Ascending aorta (tissue), 2 donors: ENCODE results near the gene EXOC7. TPM values are rescaled to one million over a fixed set of nuclear protein-coding genes. Genes with fewer than 3 reads are reported as not detected.

ENCODE experiments used
- DNase-seq, 2 donors: peaks; one replicate each; pipeline ENCODE4 v3.0.0-alpha.2; 2019; ENCODE audit warnings: low spot score in 2 of 2
- H3K27ac ChIP-seq, 2 donors: fragments of 200-600 bp; sonication (generic); one replicate each; pipeline ENCODE4 v1.5.1; 2016 to 2017; ENCODE audit warnings: mild to moderate bottlenecking in 1 of 2
- H3K27me3 ChIP-seq: fragments of 200-600 bp; sonication (generic); one replicate; pipeline ENCODE4 v1.5.1; 2017
- H3K36me3 ChIP-seq, 2 donors: fragments of 200-600 bp; sonication (generic); one replicate each; pipeline ENCODE4 v1.5.1; 2016
- H3K4me1 ChIP-seq, 2 donors: fragments of 200-600 bp; sonication (generic); one replicate each; pipeline ENCODE4 v1.5.1; 2016 to 2017; ENCODE audit warnings: mild to moderate bottlenecking in 1 of 2
- H3K4me3 ChIP-seq, 2 donors: fragments of 200-600 bp; sonication (generic); one replicate each; pipeline ENCODE4 v1.5.1; 2016 to 2017; ENCODE audit warnings: mild to moderate bottlenecking in 1 of 2
- H3K9me3 ChIP-seq, 2 donors: fragments of 200-600 bp; sonication (generic); one replicate each; pipeline ENCODE4 v1.5.1; 2016
- CTCF ChIP-seq, 3 experiments: fragments of 200-600 bp in 2 of 3; fragments of 450-650 bp in 1 of 3; sonication (generic) in 2 of 3; IDR thresholded peaks; one replicate each; pipeline ENCODE4 v1.5.1; 2016 to 2019; ENCODE audit warnings: antibody characterized with exemption in 3 of 3, mild to moderate bottlenecking in 1 of 3, moderate library complexity in 1 of 3
- intact Hi-C: fragments of 100-400 bp; cut with DNase I; formaldehyde crosslinking; loops from one replicate; pipeline ENCODE4 v1.15.1; 2023
- total RNA-seq: library from RNA; depleted of rRNA; stranded (reverse); fragments of >200 nt; gene quantifications from one replicate; pipeline ENCODE4 v1.1.0, GENCODE V29; 2016

The EXOC7 gene
- total RNA-seq, 1 donor from 2014 or later, result 123 TPM

- H3K4me1 ChIP-seq, result no peaks in the 10 kb centered on the region
- H3K27me3 ChIP-seq, result no peaks in the 10 kb centered on the region
- H3K4me3 ChIP-seq, result no peak overlapping the region
- DNase-seq, result no peak
- H3K36me3 ChIP-seq, result no peaks in the 10 kb centered on the region
- H3K9me3 ChIP-seq, result no peaks in the 10 kb centered on the region
- intact Hi-C loops, result no loop called here
- no peak overlapping the region for H3K27ac ChIP-seq
- no peak for TF ChIP-seq CTCF (IDR thresholded peaks at IDR 0.05)
These were observed 45.6 kb upstream of the EXOC7 start for GRCh38 chr17:76149214-76149613.

DNA sequence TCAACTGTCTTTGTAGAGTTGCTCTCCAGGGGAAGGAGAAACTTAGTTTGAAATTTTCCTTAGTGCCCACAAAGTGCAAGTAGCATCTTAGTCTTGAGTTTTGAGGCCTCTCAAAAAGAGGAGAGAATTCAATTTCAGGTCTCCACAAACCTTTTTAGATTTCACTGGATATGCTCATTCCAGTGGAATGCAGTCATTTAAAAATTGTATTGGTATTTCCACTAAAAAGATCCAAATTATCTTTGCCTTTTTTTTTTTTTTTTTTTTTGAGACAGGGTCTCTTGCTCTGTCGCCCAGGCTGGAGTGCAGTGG lies 44.4 kb upstream of the EXOC7 start:
- Histone ChIP-seq H3K4me3 (no peak overlapping the region), H3K27me3 (no peaks in the 10 kb centered on the region), H3K36me3 (no peaks in the 10 kb centered on the region), H3K9me3 (no peaks in the 10 kb centered on the region), H3K4me1 (no peaks in the 10 kb centered on the region), H3K27ac (no peak overlapping the region)
- intact Hi-C loops, result no loop called here
- no peak for TF ChIP-seq CTCF (IDR thresholded peaks at IDR 0.05)
- no peak for DNase-seq

DNA sequence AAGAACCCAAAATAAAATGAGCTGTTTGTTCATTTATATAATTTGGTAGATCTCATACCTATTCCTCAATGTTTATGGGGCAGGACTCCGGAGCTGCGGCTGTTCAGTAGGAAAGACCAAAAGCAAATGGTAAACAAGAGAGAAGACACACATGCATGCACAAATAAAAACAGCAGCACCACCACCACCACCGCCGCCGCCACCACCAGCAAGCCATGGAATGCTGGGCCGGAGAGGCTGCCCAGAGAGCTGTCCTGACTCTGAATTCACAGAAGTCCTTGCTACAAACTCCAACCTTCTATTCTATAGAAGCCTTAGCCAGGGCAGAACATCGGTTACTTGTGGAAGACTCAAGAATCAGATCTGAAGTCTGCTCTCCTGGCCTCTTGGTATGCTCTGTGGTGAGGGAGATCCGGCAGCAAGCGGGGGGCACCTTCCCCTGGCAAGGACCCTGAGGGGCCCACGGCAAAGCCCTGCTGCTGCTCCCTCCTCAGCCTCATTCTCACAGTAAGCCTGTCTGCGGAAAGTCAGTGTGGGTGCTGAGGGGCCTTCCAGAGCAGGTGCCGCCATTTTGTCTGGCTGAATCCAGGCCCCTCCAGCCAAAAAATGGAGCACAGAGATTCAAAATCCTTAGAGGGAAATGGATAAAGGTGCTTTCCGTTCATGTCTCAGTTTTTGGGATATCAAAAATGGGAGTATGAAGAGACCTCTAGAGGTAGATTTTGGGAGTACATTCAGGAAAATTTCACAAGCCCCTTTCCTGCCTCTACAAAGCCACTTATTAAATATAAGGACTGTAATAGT lies 43.8 kb upstream of the EXOC7 start:
- TF ChIP-seq CTCF (IDR thresholded peaks at IDR 0.05), result peak; percentile 40 to 57 (median 54)

GRCh38 chr17:76146053-76146851 lies 42.7 kb upstream of the EXOC7 start:
- no peaks in the 10 kb centered on the region for H3K36me3 ChIP-seq
- no peak for TF ChIP-seq CTCF (IDR thresholded peaks at IDR 0.05)
- intact Hi-C loops, result loop anchor here (2.0 kb wide), 1 partner anchor 25 kb away; no protein-coding TSS in a partner anchor
- no peak overlapping the region for H3K4me3 ChIP-seq
- no peak for DNase-seq
- H3K27ac ChIP-seq, result no peak overlapping the region
- no peaks in the 10 kb centered on the region for H3K9me3 ChIP-seq
- H3K27me3 ChIP-seq, result no peaks in the 10 kb centered on the region
- peaks cover 0 to 3% of the 10 kb centered on the region in 2 donors for H3K4me1 ChIP-seq

More for the DNA sequence above, 43.8 kb upstream of the EXOC7 start:
- no peak overlapping the region for H3K4me3 ChIP-seq
- H3K27me3 ChIP-seq, result no peaks in the 10 kb centered on the region
- H3K9me3 ChIP-seq, result no peaks in the 10 kb centered on the region
- no peaks in the 10 kb centered on the region for H3K4me1 ChIP-seq
- no peak overlapping the region for H3K27ac ChIP-seq
- intact Hi-C loops, result loop anchor here (2.0 kb wide), 1 partner anchor 27 kb away; no protein-coding TSS in a partner anchor
- DNase-seq, result no peak
- H3K36me3 ChIP-seq, result no peaks in the 10 kb centered on the region

GRCh38 chr17:76145231-76146052 lies 41.9 kb upstream of the EXOC7 start:
- intact Hi-C loops, result loop anchor here (2.0 kb wide), 1 partner anchor 25 kb away; no protein-coding TSS in a partner anchor
- peaks cover 2% of the 10 kb centered on the region for H3K27me3 ChIP-seq
- no peaks in the 10 kb centered on the region for H3K36me3 ChIP-seq
- no peaks in the 10 kb centered on the region for H3K9me3 ChIP-seq
- no peak overlapping the region for H3K4me3 ChIP-seq
- H3K27ac ChIP-seq, result no peak overlapping the region
- no peak for TF ChIP-seq CTCF (IDR thresholded peaks at IDR 0.05)
- no peak for DNase-seq
- H3K4me1 ChIP-seq, result peaks cover 5 to 10% of the 10 kb centered on the region in 2 donors
